GM18511 (cell line): ENCODE results near the gene RHOT1.
"Not testable (repeated sequence)": the region's sequence is repeated elsewhere in the genome, so short reads cannot be mapped to it uniquely, and the experiment has no call there.

Experiments
- ATAC-seq: cut with Tn5 transposase; IDR thresholded peaks from one replicate; pipeline ENCODE4 v1.9.1; 2021; ENCODE audit warnings: mild to moderate bottlenecking, moderate library complexity; ENCODE audit not compliant: unreplicated experiment

Gene RHOT1

GRCh38 chr17:32158870-32159585 is 16.7 kb downstream of the RHOT1 start:
- no peak for ATAC-seq

GRCh38 chr17:32159586-32160438 is 17.5 kb downstream of the RHOT1 start:
- ATAC-seq, result no peak

GRCh38 chr17:32160526-32160925 is 18.2 kb downstream of the RHOT1 start:
- no peak for ATAC-seq

- ATAC-seq, result no peak
These were observed 18.7 kb downstream of the RHOT1 start for GRCh38 chr17:32161029-32161428.

- no peak for ATAC-seq
These were observed 19.4 kb downstream of the RHOT1 start for GRCh38 chr17:32161506-32162365.

GRCh38 chr17:32174889-32175288 is 32.6 kb downstream of the RHOT1 start:
- no peak for ATAC-seq

- not testable (repeated sequence) for ATAC-seq
These were observed 36.4 kb downstream of the RHOT1 start for GRCh38 chr17:32178679-32179078.

GRCh38 chr17:32179103-32179502 is 36.8 kb downstream of the RHOT1 start:
- not testable (repeated sequence) for ATAC-seq

GRCh38 chr17:32179526-32179925 is 37.2 kb downstream of the RHOT1 start:
- not testable (repeated sequence) for ATAC-seq

GRCh38 chr17:32180262-32180661 is 38.0 kb downstream of the RHOT1 start:
- not testable (repeated sequence) for ATAC-seq

GRCh38 chr17:32185875-32186274 is 43.6 kb downstream of the RHOT1 start:
- ATAC-seq, result no peak

- ATAC-seq, result no peak
These were observed 45.0 kb downstream of the RHOT1 start for GRCh38 chr17:32187271-32187670.

GRCh38 chr17:32189343-32189742 is 47.0 kb downstream of the RHOT1 start:
- no peak for ATAC-seq

- no peak for ATAC-seq
These were observed 49.0 kb downstream of the RHOT1 start for GRCh38 chr17:32191306-32191705.

- no peak for ATAC-seq
These were observed 50.1 kb downstream of the RHOT1 start for GRCh38 chr17:32192379-32192778.

GRCh38 chr17:32197987-32198386 is 55.7 kb downstream of the RHOT1 start:
- no peak for ATAC-seq

- no peak for ATAC-seq
These were observed 64.6 kb downstream of the RHOT1 start for GRCh38 chr17:32206861-32207260.

GRCh38 chr17:32208436-32208835 is 66.1 kb downstream of the RHOT1 start:
- ATAC-seq, result no peak

- ATAC-seq, result no peak
These were observed 67.3 kb downstream of the RHOT1 start for GRCh38 chr17:32209608-32210007.

GRCh38 chr17:32211671-32212070 is 69.4 kb downstream of the RHOT1 start:
- ATAC-seq, result no peak

- no peak for ATAC-seq
These were observed 73.4 kb downstream of the RHOT1 start for GRCh38 chr17:32215696-32216095.
